ENCODE measurements around the gene BTNL3. TPM values are rescaled to one million over a fixed set of nuclear protein-coding genes. Genes with fewer than 3 reads are reported as not detected.
"Not testable (repeated sequence)": the region's sequence is repeated elsewhere in the genome, so short reads cannot be mapped to it uniquely, and the experiment has no call there.

BTNL3 gene
- total RNA-seq, 1 donor from 2014 or later, result not detected

- peak; percentile 99 for ATAC-seq
These were observed 35.8 kb downstream of the BTNL3 start for GRCh38 chr5:181024245-181025064.

GRCh38 chr5:181027452-181028031 lies 38.9 kb downstream of the BTNL3 start:
- ATAC-seq, result no peak

GRCh38 chr5:181028032-181028819 lies 39.6 kb downstream of the BTNL3 start:
- no peak for ATAC-seq

- ATAC-seq, result no peak
These were observed 43.1 kb downstream of the BTNL3 start for GRCh38 chr5:181031716-181032115.

- ATAC-seq, result no peak
These were observed 47.6 kb downstream of the BTNL3 start for GRCh38 chr5:181035991-181036815.

- ATAC-seq, result no peak
These were observed 48.2 kb downstream of the BTNL3 start for GRCh38 chr5:181036816-181037364.

GRCh38 chr5:181037365-181037861 lies 48.8 kb downstream of the BTNL3 start:
- no peak for ATAC-seq

- ATAC-seq, result no peak
These were observed 50.8 kb downstream of the BTNL3 start for GRCh38 chr5:181039471-181039870.

GRCh38 chr5:181039931-181040630 lies 51.4 kb downstream of the BTNL3 start, which contains the start of gene BTNL9:
BTNL9 (plus strand) TSS chr5:181040266; CDS start chr5:181045490, 5,224 bp downstream.
- ATAC-seq, result no peak

- no peak for ATAC-seq
These were observed 51.9 kb downstream of the BTNL3 start for GRCh38 chr5:181040631-181040945.

- ATAC-seq, result no peak
These were observed 52.4 kb downstream of the BTNL3 start for GRCh38 chr5:181041043-181041442.

GRCh38 chr5:181042036-181042713 lies 53.5 kb downstream of the BTNL3 start:
- no peak for ATAC-seq

GRCh38 chr5:181042722-181043121 lies 54.1 kb downstream of the BTNL3 start:
- ATAC-seq, result no peak

GRCh38 chr5:181043285-181044092 lies 54.8 kb downstream of the BTNL3 start:
- no peak for ATAC-seq

- ATAC-seq, result no peak
These were observed 55.5 kb downstream of the BTNL3 start for GRCh38 chr5:181044093-181044599.

GRCh38 chr5:181044662-181045305 lies 56.1 kb downstream of the BTNL3 start:
- peak; percentile 43 for ATAC-seq

- ATAC-seq, result no peak
These were observed 56.7 kb downstream of the BTNL3 start for GRCh38 chr5:181045316-181045715.

GRCh38 chr5:181045857-181046256 lies 57.2 kb downstream of the BTNL3 start:
- ATAC-seq, result not testable (repeated sequence)

GRCh38 chr5:181047288-181047687 lies 58.6 kb downstream of the BTNL3 start:
- no peak for ATAC-seq

Data from esophagus mucosa (tissue), 1 donor.